MCF 10A (cell line): ENCODE data around the gene ADGRA3. TPM values are rescaled to one million over a fixed set of nuclear protein-coding genes. Genes with fewer than 3 reads are reported as not detected.

Experiments used
- BruUV-seq: library from RNA; stranded (reverse); fragments of 400-500 nt; replicated peaks from 2 replicates; lab custom pipeline; 2021; lab: Mats Ljungman, UMichigan
- CTCF ChIA-PET: fragments of 300-600 bp; sonication (Branson Sonifier 250); formaldehyde crosslinking; extraction: SDS; loops from one replicate; lab custom pipeline; 2021; ENCODE audit warnings: antibody characterized with exemption, inconsistent platforms; lab: Yijun Ruan, JAX
- POLR2A ChIA-PET: fragments of 300-600, 350-650 bp; sonication (Branson Sonifier 250); formaldehyde crosslinking; extraction: SDS; loops from one replicate; lab custom pipeline; 2020; ENCODE audit warnings: antibody characterized with exemption, inconsistent platforms; lab: Yijun Ruan, JAX
- DNase-seq: peaks from one replicate; pipeline ENCODE4 v3.0.0-alpha.2; 2018; ENCODE audit not compliant: unreplicated experiment
- H3K27ac Mint-ChIP-seq: one replicate; pipeline ENCODE4 v1.8.0; 2022; ENCODE audit warnings: mild to moderate bottlenecking, low read depth, mixed read lengths; ENCODE audit not compliant: unreplicated experiment
- H3K27me3 Mint-ChIP-seq: one replicate; pipeline ENCODE4 v1.8.0; 2022; ENCODE audit warnings: mixed read lengths; ENCODE audit not compliant: insufficient read depth, unreplicated experiment
- H3K36me3 Mint-ChIP-seq: one replicate; pipeline ENCODE4 v1.8.0; 2022; ENCODE audit warnings: mild to moderate bottlenecking, moderate library complexity, mixed read lengths; ENCODE audit not compliant: insufficient read depth, unreplicated experiment
- H3K4me1 Mint-ChIP-seq: one replicate; pipeline ENCODE4 v1.8.0; 2022; ENCODE audit warnings: mixed read lengths; ENCODE audit not compliant: insufficient read depth, unreplicated experiment
- H3K4me3 Mint-ChIP-seq: one replicate; pipeline ENCODE4 v1.8.0; 2022; ENCODE audit warnings: mild to moderate bottlenecking, moderate library complexity, mixed read lengths; ENCODE audit not compliant: unreplicated experiment
- H3K9me3 Mint-ChIP-seq: one replicate; pipeline ENCODE4 v1.8.0; 2022; ENCODE audit warnings: mixed read lengths; ENCODE audit not compliant: unreplicated experiment
- intact Hi-C: fragments of 100-400 bp; cut with micrococcal nuclease; formaldehyde crosslinking; loops from 2 replicates; pipeline ENCODE4 v1.14.1; 2022
- total RNA-seq: library from RNA; stranded (reverse); gene quantifications from 2 replicates; pipeline ENCODE4 v1.2.3, GENCODE V29; 2022
- TF ChIP-seq, protein P1 (sequence below): fragments of 200-600 bp; IDR thresholded peaks from one replicate; pipeline ENCODE4 v1.8.0; 2022; ENCODE audit warnings: antibody characterized with exemption, mild to moderate bottlenecking; ENCODE audit not compliant: unreplicated experiment

Gene ADGRA3
- total RNA-seq, 1 experiment from 2014 or later, result 25.2 TPM

DNA sequence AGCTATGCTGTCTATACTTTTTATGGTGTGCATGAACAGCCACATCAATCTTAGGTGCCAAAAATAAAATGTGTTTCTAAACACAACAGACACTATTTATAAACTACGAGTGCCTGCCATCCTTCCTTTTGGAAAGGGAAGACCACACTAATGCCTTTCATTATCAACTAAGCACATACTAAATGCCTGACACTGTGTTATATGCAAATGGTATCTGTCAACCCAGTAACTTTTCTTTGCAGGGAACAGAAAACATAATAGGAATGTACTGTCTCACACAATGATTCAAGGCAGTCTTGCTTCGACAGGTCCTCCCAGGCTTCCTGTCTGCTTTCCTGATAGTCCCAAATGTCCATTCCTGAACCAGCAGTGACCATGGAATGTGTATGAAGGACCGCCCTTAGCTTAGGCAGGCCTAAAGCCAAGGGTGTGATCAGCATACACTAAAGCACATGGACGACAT, 43.8 kb downstream of the ADGRA3 start:
- POLR2A ChIA-PET, result interaction anchor here (0.7 to 4.9 kb wide), 8 partner anchors 11 to 224 kb away, joined by 3 to 68 read pairs (median 3); partner anchors contain the start of gene ADGRA3

DNA sequence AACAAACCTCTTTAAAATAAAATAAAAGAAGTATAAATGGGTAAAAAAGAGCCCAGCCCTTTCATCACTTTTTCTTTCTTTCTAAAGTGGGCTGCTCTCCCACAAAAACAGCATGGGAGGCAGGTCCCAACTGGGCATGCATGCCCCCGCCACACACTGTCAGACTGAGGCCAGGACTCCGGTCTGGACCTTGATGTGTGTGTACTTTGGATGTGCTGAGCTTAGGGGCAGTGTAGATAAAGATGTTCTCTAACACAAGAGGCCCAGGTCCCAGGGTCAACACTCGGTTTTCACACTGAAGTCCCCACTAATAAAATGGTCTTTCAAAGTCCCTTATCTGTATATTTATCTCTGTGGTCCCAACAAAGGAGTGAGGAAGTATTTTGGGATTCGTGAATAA, 44.4 kb downstream of the ADGRA3 start:
- BruUV-seq, result no TSS peak
- intact Hi-C loops, result no loop called here
- Mint-ChIP-seq H3K36me3 (no peaks in the 10 kb centered on the region), H3K9me3 (peaks cover 7% of the 10 kb centered on the region), H3K4me1 (peaks cover 37% of the 10 kb centered on the region), H3K27me3 (no peaks in the 10 kb centered on the region), H3K27ac (peak overlapping the region; percentile 83), H3K4me3 (no peak overlapping the region)
- POLR2A ChIA-PET, result interaction anchor here (1.2 to 4.9 kb wide), 5 partner anchors 10 to 44 kb away, joined by 3 to 68 read pairs (median 47); partner anchors contain the start of gene ADGRA3
- TF ChIP-seq, protein P1, sequence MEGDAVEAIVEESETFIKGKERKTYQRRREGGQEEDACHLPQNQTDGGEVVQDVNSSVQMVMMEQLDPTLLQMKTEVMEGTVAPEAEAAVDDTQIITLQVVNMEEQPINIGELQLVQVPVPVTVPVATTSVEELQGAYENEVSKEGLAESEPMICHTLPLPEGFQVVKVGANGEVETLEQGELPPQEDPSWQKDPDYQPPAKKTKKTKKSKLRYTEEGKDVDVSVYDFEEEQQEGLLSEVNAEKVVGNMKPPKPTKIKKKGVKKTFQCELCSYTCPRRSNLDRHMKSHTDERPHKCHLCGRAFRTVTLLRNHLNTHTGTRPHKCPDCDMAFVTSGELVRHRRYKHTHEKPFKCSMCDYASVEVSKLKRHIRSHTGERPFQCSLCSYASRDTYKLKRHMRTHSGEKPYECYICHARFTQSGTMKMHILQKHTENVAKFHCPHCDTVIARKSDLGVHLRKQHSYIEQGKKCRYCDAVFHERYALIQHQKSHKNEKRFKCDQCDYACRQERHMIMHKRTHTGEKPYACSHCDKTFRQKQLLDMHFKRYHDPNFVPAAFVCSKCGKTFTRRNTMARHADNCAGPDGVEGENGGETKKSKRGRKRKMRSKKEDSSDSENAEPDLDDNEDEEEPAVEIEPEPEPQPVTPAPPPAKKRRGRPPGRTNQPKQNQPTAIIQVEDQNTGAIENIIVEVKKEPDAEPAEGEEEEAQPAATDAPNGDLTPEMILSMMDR, result no peak
- no peak for DNase-seq
- CTCF ChIA-PET, result interaction anchor here (0.9 to 2.3 kb wide), 5 partner anchors 13 to 136 kb away, joined by 3 to 7 read pairs (median 3); no protein-coding TSS in a partner anchor

More for the DNA sequence above, 43.8 kb downstream of the ADGRA3 start:
- peak overlapping the region; percentile 83 for H3K27ac Mint-ChIP-seq
- no peaks in the 10 kb centered on the region for H3K36me3 Mint-ChIP-seq
- no peaks in the 10 kb centered on the region for H3K27me3 Mint-ChIP-seq
- peak; percentile 23 for DNase-seq
- BruUV-seq, result no TSS peak
- intact Hi-C loops, result loop anchor here (2.0 kb wide), 1 partner anchor 43 kb away; no protein-coding TSS in a partner anchor
- CTCF ChIA-PET, result interaction anchor here (0.6 to 2.3 kb wide), 8 partner anchors 12 to 682 kb away, joined by 3 to 7 read pairs (median 3); no protein-coding TSS in a partner anchor
- TF ChIP-seq, protein P1, result no peak
- peaks cover 7% of the 10 kb centered on the region for H3K9me3 Mint-ChIP-seq
- peak overlapping the region; percentile 21 for H3K4me3 Mint-ChIP-seq
- H3K4me1 Mint-ChIP-seq, result peaks cover 37% of the 10 kb centered on the region

DNA sequence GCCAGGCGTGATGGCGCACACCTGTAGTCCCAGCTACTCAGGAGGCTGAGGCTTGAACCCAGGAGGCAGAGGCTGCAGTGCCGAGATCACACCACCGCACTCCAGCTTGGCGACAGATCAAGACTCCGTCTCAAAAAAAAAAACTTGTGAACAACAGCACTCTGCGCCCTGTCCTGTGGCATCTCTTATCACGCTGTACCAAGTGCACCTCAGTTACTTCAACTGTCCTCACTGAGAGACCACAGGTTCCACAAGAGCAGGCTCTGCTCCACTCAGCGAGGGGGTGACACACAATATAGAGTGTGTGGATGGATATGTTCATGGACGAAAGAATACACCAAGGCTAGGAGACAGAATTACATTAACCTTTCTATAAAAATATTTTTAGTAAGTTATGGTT, 49.3 kb downstream of the ADGRA3 start:
- TF ChIP-seq, protein P1, result no peak
- Mint-ChIP-seq H3K27ac (no peak overlapping the region), H3K9me3 (peaks cover 7% of the 10 kb centered on the region), H3K27me3 (no peaks in the 10 kb centered on the region), H3K36me3 (peaks cover 4% of the 10 kb centered on the region), H3K4me1 (peaks cover 14% of the 10 kb centered on the region), H3K4me3 (no peak overlapping the region)
- intact Hi-C loops, result no loop called here
- BruUV-seq, result no TSS peak
- ChIA-PET CTCF (no interaction called here), POLR2A (interaction anchor here (0.7 kb wide), 1 partner anchor 845 kb away, joined by 3 read pairs; no protein-coding TSS in a partner anchor)
- DNase-seq, result no peak

DNA sequence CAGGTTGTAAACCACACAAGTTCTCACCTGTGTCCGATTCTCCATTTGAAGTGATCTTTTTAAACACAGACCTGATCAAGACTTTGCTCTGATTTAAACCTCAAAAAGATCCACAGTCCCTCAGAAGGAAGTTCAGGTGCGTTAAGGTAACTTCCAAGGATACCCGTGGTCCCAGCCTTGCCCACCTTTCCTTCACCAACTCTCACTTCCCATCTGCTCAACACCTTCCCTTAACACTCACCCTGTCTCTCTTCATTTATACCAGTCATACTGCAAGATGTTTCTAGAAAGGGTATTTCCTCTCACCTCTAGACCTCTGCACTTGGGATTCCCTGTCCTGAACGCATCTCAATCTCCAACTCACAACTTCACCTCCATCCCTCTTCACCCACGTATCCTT, 49.9 kb downstream of the ADGRA3 start:
- Mint-ChIP-seq H3K36me3 (peaks cover 9% of the 10 kb centered on the region), H3K27ac (no peak overlapping the region), H3K4me3 (no peak overlapping the region), H3K9me3 (peaks cover 7% of the 10 kb centered on the region), H3K27me3 (no peaks in the 10 kb centered on the region), H3K4me1 (peaks cover 8% of the 10 kb centered on the region)
- intact Hi-C loops, result no loop called here
- no peak for DNase-seq
- no TSS peak for BruUV-seq
- ChIA-PET POLR2A (interaction anchor here (0.7 kb wide), 1 partner anchor 844 kb away, joined by 3 read pairs; no protein-coding TSS in a partner anchor), CTCF (no interaction called here)
- TF ChIP-seq, protein P1, result no peak
